ENCODE results near the gene SIAH1. TPM values are rescaled to one million over a fixed set of nuclear protein-coding genes. Genes with fewer than 3 reads are reported as not detected.
"Not testable (repeated sequence)": the region's sequence is repeated elsewhere in the genome, so short reads cannot be mapped to it uniquely, and the experiment has no call there.

SIAH1 gene
- total RNA-seq, 8 experiments from 2014 or later = 9.0 to 46.2 (median 37.9) TPM

DNA sequence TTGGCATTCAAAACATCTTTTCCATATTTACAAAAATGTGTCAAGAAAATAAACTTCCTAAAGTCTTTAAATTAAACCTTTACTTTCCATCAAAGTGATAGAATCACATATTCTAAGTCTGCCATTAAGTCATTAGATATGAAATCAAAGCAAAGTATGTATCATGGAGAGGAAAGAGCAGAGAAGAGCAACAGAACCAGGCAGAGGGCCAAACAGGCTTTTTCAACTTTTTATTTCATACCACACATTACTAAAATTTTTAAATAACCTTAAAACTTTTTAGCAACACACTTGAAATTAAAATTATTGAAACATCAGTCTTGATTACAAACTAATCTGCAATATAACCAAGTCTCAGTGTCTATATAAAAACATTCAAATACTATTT lies 13.8 kb downstream of the SIAH1 start:
- no peak overlapping the region for H3K4me3 ChIP-seq
- H3K27ac ChIP-seq = no peak overlapping the region
- in situ Hi-C loops (cut with MboI; ENCODE audit: low pct_unique_long_range_greater_than_20kb in 2 of 9, low sequenced_read_pairs in 9 of 9, unreplicated experiment in 9 of 9) = loop anchor here in 2 of 9 experiments (25.0 kb wide), 2 partner anchors 166 to 241 kb away; partner anchors contain the start of gene N4BP1 (in 1 of the 2)
- peaks cover 22 to 36% of the 10 kb centered on the region in 2 donors for H3K4me1 ChIP-seq (replicated peaks in 1 of 2)
- ATAC-seq (replicated peaks in 6 of 8) = no peak

- in situ Hi-C loops (cut with MboI; ENCODE audit: low pct_unique_long_range_greater_than_20kb in 2 of 9, low sequenced_read_pairs in 9 of 9, unreplicated experiment in 9 of 9) = loop anchor here in 2 of 9 experiments (25.0 kb wide), 2 partner anchors 166 to 241 kb away; partner anchors contain the start of gene N4BP1 (in 1 of the 2)
- not testable (repeated sequence) for H3K27ac ChIP-seq; H3K4me3 ChIP-seq; ATAC-seq (replicated peaks in 6 of 8)
- 80 to 100% (median 93%) methylated on average over 1 to 16 of the region's 18 CpGs; no CpG with 5 or more reads in 1 of the 10 experiments for WGBS, 10 experiments
- peaks cover 22 to 38% of the 10 kb centered on the region in 2 donors for H3K4me1 ChIP-seq (replicated peaks in 1 of 2)
Observed at GRCh38 chr16:48370668-48371392, 14.4 kb downstream of the SIAH1 start.

DNA sequence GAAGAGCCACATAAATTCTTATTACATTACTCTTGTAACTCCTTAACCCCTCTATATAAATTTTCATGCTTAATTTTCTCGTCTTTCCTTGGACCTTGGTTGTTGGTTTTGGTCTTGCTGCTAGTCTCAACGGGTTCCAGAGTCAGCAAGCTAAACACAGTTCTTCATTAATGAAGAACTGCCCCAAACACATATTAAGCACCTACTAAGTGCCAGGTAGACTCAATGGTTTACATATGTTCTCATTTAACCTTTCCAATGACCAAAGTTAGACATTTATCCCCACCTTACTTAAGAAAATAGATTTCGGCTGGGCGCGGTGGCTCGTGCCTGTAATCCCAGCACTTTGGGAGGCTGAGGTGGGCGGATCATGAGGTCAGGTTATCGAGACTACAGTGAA lies 15.0 kb downstream of the SIAH1 start:
- WGBS, 10 experiments = 75 to 100% (median 94%) methylated on average over 1 to 8 of the region's 8 CpGs; no CpG with 5 or more reads in 1 of the 10 experiments
- peaks cover 22 to 39% of the 10 kb centered on the region in 2 donors for H3K4me1 ChIP-seq (replicated peaks in 1 of 2)
- no peak overlapping the region for H3K27ac ChIP-seq
- in situ Hi-C loops (cut with MboI; ENCODE audit: low pct_unique_long_range_greater_than_20kb in 2 of 9, low sequenced_read_pairs in 9 of 9, unreplicated experiment in 9 of 9) = loop anchor here in 2 of 9 experiments (25.0 kb wide), 2 partner anchors 167 to 242 kb away; partner anchors contain the start of gene N4BP1 (in 1 of the 2)
- no peak overlapping the region for H3K4me3 ChIP-seq
- ATAC-seq (replicated peaks in 6 of 8) = no peak

DNA sequence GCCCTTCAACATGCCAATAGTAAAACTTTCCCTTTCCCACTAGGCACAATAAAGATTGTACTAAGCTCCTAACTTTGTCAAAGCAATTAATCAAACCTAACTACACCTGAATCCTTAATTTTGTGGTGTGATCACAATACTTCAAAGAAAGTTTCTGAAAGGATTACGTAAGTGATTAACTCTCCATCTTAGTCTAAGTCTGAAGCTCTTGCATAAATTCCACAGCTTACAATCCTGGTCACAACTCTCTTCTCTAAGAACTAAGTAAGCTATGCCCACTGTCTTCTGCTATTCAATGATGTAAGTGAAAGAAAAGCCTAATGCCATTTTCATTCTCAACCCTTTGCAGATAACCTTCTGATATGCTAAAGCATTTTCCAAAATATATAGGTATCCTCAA lies 15.4 kb downstream of the SIAH1 start:
- Histone ChIP-seq H3K4me3 (no peak overlapping the region), H3K4me1 (replicated peaks in 1 of 2) (peaks cover 27 to 44% of the 10 kb centered on the region in 2 donors), H3K27ac (no peak overlapping the region)
- 60 to 86% (median 80%) methylated on average over 1 of the region's 1 CpG; no CpG with 5 or more reads in 4 of the 10 experiments for WGBS, 10 experiments
- in situ Hi-C loops (cut with MboI; ENCODE audit: low pct_unique_long_range_greater_than_20kb in 2 of 9, low sequenced_read_pairs in 9 of 9, unreplicated experiment in 9 of 9) = loop anchor here in 2 of 9 experiments (25.0 kb wide), 2 partner anchors 168 to 243 kb away; partner anchors contain the start of gene N4BP1 (in 1 of the 2)
- no peak for ATAC-seq (replicated peaks in 6 of 8)

DNA sequence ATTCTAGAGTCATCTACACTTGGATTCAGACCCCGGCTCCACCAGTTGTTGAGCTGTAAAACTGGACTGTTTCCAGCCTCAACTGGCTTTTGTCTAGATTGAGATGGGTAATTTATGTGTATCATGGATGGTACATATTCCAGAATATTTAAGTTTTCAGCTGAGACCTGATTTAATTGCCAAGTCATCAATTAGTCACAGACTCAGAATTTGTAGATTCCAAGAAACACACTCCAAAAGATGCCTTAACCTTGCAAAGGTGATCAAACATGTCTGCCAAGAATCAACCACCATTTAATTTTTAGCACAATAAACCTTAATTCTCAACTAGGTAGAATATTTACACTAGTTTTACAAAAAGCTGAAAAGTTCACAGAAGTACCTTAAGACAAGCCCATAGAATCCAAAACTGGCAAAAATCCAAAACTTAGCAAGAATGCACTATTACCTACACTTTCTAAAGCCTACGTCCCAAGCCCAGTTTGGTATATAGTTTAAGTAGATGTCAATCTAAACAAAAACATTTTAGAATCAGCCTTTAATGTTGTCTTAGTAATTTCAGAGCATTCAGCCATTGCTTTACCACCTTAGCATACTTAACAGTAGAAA lies 17.7 kb downstream of the SIAH1 start:
- in situ Hi-C loops (cut with MboI; ENCODE audit: low pct_unique_long_range_greater_than_20kb in 2 of 9, low sequenced_read_pairs in 9 of 9, unreplicated experiment in 9 of 9) = loop anchor here in 2 of 9 experiments (25.0 kb wide), 2 partner anchors 170 to 245 kb away; partner anchors contain the start of gene N4BP1 (in 1 of the 2)
- no peak for ATAC-seq (replicated peaks in 6 of 8)
- peaks cover 23 to 36% of the 10 kb centered on the region in 2 donors for H3K4me1 ChIP-seq (replicated peaks in 1 of 2)
- peak overlapping the region in 1 of 2 donors; percentile 81 for H3K27ac ChIP-seq
- no peak overlapping the region for H3K4me3 ChIP-seq
- WGBS, 10 experiments = 31 to 100% (median 83%) methylated on average over 1 to 2 of the region's 2 CpGs; no CpG with 5 or more reads in 1 of the 10 experiments

- 0 to 47% (median 18%) methylated on average over 1 to 14 of the region's 21 CpGs for WGBS, 10 experiments
- ATAC-seq (replicated peaks in 6 of 8) = peak; percentile 57 to 71 (median 65)
- Histone ChIP-seq H3K27ac (peak overlapping the region; percentile 55 to 81), H3K4me3 (peak overlapping the region; percentile 31 to 46 (median 39)), H3K4me1 (replicated peaks in 1 of 2) (peaks cover 28 to 29% of the 10 kb centered on the region in 2 donors)
- in situ Hi-C loops (cut with MboI; ENCODE audit: low pct_unique_long_range_greater_than_20kb in 2 of 9, low sequenced_read_pairs in 9 of 9, unreplicated experiment in 9 of 9) = loop anchor here in 2 of 9 experiments (25.0 kb wide), 2 partner anchors 171 to 246 kb away; partner anchors contain the start of gene N4BP1 (in 1 of the 2)
Observed at GRCh38 chr16:48366165-48367093, 18.8 kb downstream of the SIAH1 start.

DNA sequence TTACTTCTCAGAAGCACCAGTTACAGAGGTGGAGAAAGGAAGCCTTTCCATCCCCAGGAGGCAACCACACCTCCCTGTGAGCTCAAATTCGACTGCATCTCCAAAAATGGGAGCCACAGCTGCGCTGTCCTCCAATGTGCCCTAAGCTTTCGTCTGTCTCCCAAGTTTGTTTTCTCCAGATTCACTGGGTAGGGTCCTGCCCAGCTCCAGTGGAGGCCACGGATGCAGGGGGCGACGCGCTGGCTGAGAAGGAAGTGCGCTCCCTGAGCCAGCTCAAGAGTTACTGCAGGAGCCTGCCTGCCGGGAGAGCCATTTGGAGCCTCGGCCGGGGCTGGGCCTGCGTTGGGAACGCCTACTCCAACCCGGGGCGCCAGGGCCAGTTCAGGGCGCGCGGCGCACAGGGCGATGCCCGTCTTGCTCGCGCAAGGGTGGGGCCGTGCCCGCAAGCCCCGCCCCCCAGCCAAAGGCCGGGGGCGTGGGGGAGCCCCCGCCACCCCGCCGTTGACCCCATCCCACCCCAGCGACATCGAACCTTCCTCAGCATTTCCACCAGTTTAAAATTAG lies 19.5 kb downstream of the SIAH1 start:
- in situ Hi-C loops (cut with MboI; ENCODE audit: low pct_unique_long_range_greater_than_20kb in 2 of 9, low sequenced_read_pairs in 9 of 9, unreplicated experiment in 9 of 9) = loop anchor here in 2 of 9 experiments (25.0 kb wide), 2 partner anchors 172 to 247 kb away; partner anchors contain the start of gene N4BP1 (in 1 of the 2)
- Histone ChIP-seq H3K4me3 (peak overlapping the region; percentile 31 to 46 (median 39)), H3K4me1 (replicated peaks in 1 of 2) (peaks cover 28 to 29% of the 10 kb centered on the region in 2 donors), H3K27ac (peak overlapping the region; percentile 55 to 81)
- 0 to 4% methylated on average over 5 to 11 of the region's 33 CpGs; no CpG with 5 or more reads in 8 of the 10 experiments for WGBS, 10 experiments
- peak; percentile 94 to 98 (median 96) for ATAC-seq (replicated peaks in 6 of 8)

DNA sequence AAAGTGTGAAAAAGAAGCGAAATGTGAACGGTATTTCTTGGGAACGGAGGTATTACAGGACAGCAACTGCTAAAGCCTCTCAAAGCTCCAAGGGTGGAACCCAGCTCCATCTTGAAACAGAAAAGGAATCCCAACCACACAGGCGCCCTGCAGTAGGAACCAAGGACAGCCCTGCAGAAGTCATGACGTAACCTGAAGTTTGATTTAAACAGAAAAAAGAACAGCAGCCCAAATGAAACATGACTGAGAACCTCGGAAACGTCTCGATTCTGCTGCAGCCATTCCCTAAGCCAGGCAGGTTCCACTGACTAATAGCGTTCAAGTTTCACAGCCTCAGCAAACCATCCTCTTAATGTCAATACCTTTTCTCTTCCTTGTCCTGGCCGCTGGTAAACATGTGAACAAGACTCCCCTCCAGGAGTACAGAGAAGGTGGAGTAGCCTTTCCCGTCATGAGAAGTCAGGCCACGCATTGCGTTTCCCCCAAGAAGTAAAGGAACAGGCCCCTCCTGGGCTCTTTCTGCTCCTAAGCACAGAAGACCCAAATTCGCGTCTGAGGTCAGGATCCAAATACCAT lies 20.1 kb downstream of the SIAH1 start:
- WGBS, 10 experiments = 61 to 83% (median 72%) methylated on average over 1 to 13 of the region's 15 CpGs; no CpG with 5 or more reads in 2 of the 10 experiments
- peak in 3 of 8 experiments; percentile 0 to 18 (median 6) for ATAC-seq (replicated peaks in 6 of 8)
- Histone ChIP-seq H3K4me3 (peak overlapping the region; percentile 31 to 46 (median 39)), H3K4me1 (replicated peaks in 1 of 2) (peaks cover 28 to 29% of the 10 kb centered on the region in 2 donors), H3K27ac (peak overlapping the region in 1 of 2 donors; percentile 13)
- in situ Hi-C loops (cut with MboI; ENCODE audit: low pct_unique_long_range_greater_than_20kb in 2 of 9, low sequenced_read_pairs in 9 of 9, unreplicated experiment in 9 of 9) = loop anchor here in 2 of 9 experiments (25.0 kb wide), 2 partner anchors 172 to 247 kb away; partner anchors contain the start of gene N4BP1 (in 1 of the 2)

- peaks cover 18 to 21% of the 10 kb centered on the region in 2 donors for H3K4me1 ChIP-seq (replicated peaks in 1 of 2)
- in situ Hi-C loops (cut with MboI; ENCODE audit: low pct_unique_long_range_greater_than_20kb in 2 of 9, low sequenced_read_pairs in 9 of 9, unreplicated experiment in 9 of 9) = loop anchor here in 2 of 9 experiments (25.0 kb wide), 2 partner anchors 176 to 251 kb away; partner anchors contain the start of gene N4BP1 (in 1 of the 2)
- ATAC-seq (replicated peaks in 6 of 8) = peak in 1 of 8 experiments; percentile 2
- no peak overlapping the region for H3K27ac ChIP-seq
- 87 to 100% (median 96%) methylated on average over 5 to 12 of the region's 12 CpGs; no CpG with 5 or more reads in 1 of the 10 experiments for WGBS, 10 experiments
- H3K4me3 ChIP-seq = no peak overlapping the region
Observed at GRCh38 chr16:48361540-48362144, 23.6 kb downstream of the SIAH1 start.

DNA sequence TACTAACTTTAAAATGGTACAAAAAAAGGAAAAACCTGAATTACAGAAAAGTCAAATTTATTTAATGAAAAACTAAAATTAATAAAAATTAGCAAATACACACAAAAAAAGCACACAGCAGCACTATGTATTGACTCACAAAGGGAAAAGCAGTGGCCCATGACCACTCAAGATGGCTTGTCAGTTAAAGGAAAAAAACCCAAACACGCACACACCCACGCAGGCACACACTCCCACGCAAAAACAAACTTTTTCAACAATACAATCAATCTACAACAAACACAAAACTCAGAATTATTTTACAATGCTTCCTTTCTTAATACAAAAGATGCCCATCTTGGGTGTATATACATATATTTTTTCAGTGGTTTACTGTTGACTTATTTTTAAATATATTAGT lies 24.2 kb downstream of the SIAH1 start:
- in situ Hi-C loops (cut with MboI; ENCODE audit: low pct_unique_long_range_greater_than_20kb in 2 of 9, low sequenced_read_pairs in 9 of 9, unreplicated experiment in 9 of 9) = loop anchor here in 2 of 9 experiments (25.0 kb wide), 2 partner anchors 176 to 251 kb away; partner anchors contain the start of gene N4BP1 (in 1 of the 2)
- WGBS, 10 experiments = 80 to 100% (median 100%) methylated on average over 1 to 3 of the region's 3 CpGs
- ATAC-seq (replicated peaks in 6 of 8) = no peak

DNA sequence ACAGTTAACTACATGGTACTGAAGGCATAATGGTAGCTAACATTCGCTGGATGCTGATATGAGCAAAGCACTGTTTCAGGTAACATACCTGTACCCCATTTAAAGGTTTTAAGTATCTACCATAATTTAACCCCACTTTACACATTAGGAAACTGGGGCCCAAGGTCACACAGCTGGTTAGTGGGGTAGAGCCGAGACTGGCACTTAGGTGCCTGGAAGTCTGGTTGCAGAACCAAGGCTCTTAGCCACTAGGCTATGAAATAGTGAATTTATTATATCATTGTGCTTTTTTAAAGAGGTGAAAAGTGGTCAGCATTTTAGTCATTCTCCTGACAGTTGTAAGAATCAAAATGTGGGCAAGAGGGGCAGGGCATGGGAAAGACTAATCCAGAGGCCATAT lies 25.2 kb downstream of the SIAH1 start:
- WGBS, 10 experiments = 50 to 100% (median 100%) methylated on average over 1 to 2 of the region's 2 CpGs; no CpG with 5 or more reads in 3 of the 10 experiments
- H3K4me1 ChIP-seq (replicated peaks in 1 of 2) = peaks cover 11 to 17% of the 10 kb centered on the region in 2 donors
- H3K27ac ChIP-seq = no peak overlapping the region
- in situ Hi-C loops (cut with MboI; ENCODE audit: low pct_unique_long_range_greater_than_20kb in 2 of 9, low sequenced_read_pairs in 9 of 9, unreplicated experiment in 9 of 9) = loop anchor here in 2 of 9 experiments (10.0 to 25.0 kb wide), 3 partner anchors 177 to 265 kb away; partner anchors contain the start of gene N4BP1 (in 1 of the 2)
- no peak overlapping the region for H3K4me3 ChIP-seq
- ATAC-seq (replicated peaks in 6 of 8) = no peak

More for the DNA sequence above, 24.2 kb downstream of the SIAH1 start:
- Histone ChIP-seq H3K27ac (no peak overlapping the region), H3K4me3 (no peak overlapping the region), H3K4me1 (replicated peaks in 1 of 2) (peaks cover 14 to 20% of the 10 kb centered on the region in 2 donors)
